ENCODE results near the gene CA9. TPM values are rescaled to one million over a fixed set of nuclear protein-coding genes. Genes with fewer than 3 reads are reported as not detected.

The CA9 gene
- total and polyA plus RNA-seq, 2 donors (not counting 3 experiments of a cell fraction or from before 2014, with no cell fraction given): 0.18 TPM; not detected in 1

- no peak overlapping the region for H2AFZ ChIP-seq (ENCODE audit: low read depth, low read length)
- H3K4me3 ChIP-seq (replicated peaks in 1 of 3; ENCODE audit: insufficient read depth in 1 of 3, low read depth in 1 of 3, low read length in 3 of 3): no peak overlapping the region
- DNase-seq (ENCODE audit: low read depth, low spot score) (no peak), FAIRE-seq (no peak)
- intact Hi-C loops (cut with micrococcal nuclease) (no loop called here), dilution Hi-C loops (cut with MboI; ENCODE audit: extremely low pct_ligation_motif_present, low sequenced_read_pairs) (no loop called here)
- H3K9me3 ChIP-seq (replicated peaks; ENCODE audit: control insufficient read depth, insufficient read depth, low read length): no peaks in the 10 kb centered on the region
- no peaks in the 10 kb centered on the region for H3K9me1 ChIP-seq (replicated peaks; ENCODE audit: control insufficient read depth, extremely low read depth, insufficient read depth, low read length)
- CTCF ChIA-PET: interaction anchor here (0.6 to 4.4 kb wide), 9 partner anchors 9 to 76 kb away, joined by 3 to 36 read pairs (median 4); partner anchors contain the start of gene CD72
- H3K27me3 ChIP-seq (ENCODE audit: control insufficient read depth in 2 of 2, insufficient read depth in 2 of 2, low read length in 2 of 2): peaks cover 0 to 5% of the 10 kb centered on the region in 2 experiments
- no peaks in the 10 kb centered on the region for H3K36me3 ChIP-seq (ENCODE audit: control insufficient read depth in 2 of 2, extremely low read depth in 1 of 2, insufficient read depth in 2 of 2, low read length in 2 of 2)
- no peak overlapping the region for H3K4me2 ChIP-seq (ENCODE audit: insufficient read depth, low read length)
- no TSS peak for BruUV-seq (replicated peaks)
- TF ChIP-seq CTCF (IDR thresholded peaks at IDR 0.05; ENCODE audit: extremely low read depth in 1 of 2, insufficient read depth in 1 of 2, low read depth in 1 of 2, low read length in 2 of 2) (no peak), POLR2AphosphoS5 (IDR thresholded peaks at IDR 0.05; ENCODE audit: insufficient read depth, low read depth, low read length) (no peak), POLR2A (IDR thresholded peaks at IDR 0.05; ENCODE audit: low read depth, low read length) (no peak), FOS (IDR thresholded peaks at IDR 0.05; ENCODE audit: borderline replicate concordance, insufficient read depth, low read length) (no peak), EZH2 (IDR thresholded peaks at IDR 0.05; ENCODE audit: borderline replicate concordance, low read depth, low read length, severe bottlenecking) (no peak), GATA2 (IDR thresholded peaks at IDR 0.05; ENCODE audit: insufficient read depth, insufficient read length, low read depth, low read length) (no peak), JUN (IDR thresholded peaks at IDR 0.05; ENCODE audit: borderline replicate concordance, insufficient read depth, insufficient read length, low read depth) (no peak), MYC (IDR thresholded peaks at IDR 0.05; ENCODE audit: low read depth, low read length) (no peak), MAX (IDR thresholded peaks at IDR 0.05; ENCODE audit: insufficient read depth, insufficient read length) (no peak)
- no peak overlapping the region for H3K27ac ChIP-seq (ENCODE audit: insufficient read depth, low read depth, low read length)
- H3K4me1 ChIP-seq (ENCODE audit: control insufficient read depth, extremely low read depth, insufficient read depth, low read length): no peaks in the 10 kb centered on the region
- no peaks in the 10 kb centered on the region for H4K20me1 ChIP-seq (replicated peaks; ENCODE audit: control insufficient read depth, extremely low read depth, insufficient read depth, low read length)
- H3K79me2 ChIP-seq (ENCODE audit: control insufficient read depth, insufficient read depth, low read length): no peaks in the 10 kb centered on the region
- POLR2A ChIA-PET: no interaction called here
- H3K9ac ChIP-seq (replicated peaks; ENCODE audit: extremely low read depth, insufficient read depth, low read length): no peak overlapping the region
Observed at GRCh38 chr9:35628389-35628991, 45.2 kb upstream of the CA9 start.
